Measurements from ENCODE around the gene RAI1. TPM values are rescaled to one million over a fixed set of nuclear protein-coding genes. Genes with fewer than 3 reads are reported as not detected.

The RAI1 gene
- total RNA-seq, 1 donor from 2014 or later = 31.1 TPM

GRCh38 chr17:17860766-17861107 lies 179.5 kb downstream of the RAI1 start:
- no peak for DNase-seq
- Histone ChIP-seq H3K4me1 (peaks cover 27% of the 10 kb centered on the region), H3K9me3 (no peaks in the 10 kb centered on the region), H3K36me3 (no peaks in the 10 kb centered on the region), H3K27me3 (ENCODE audit: low read depth) (no peaks in the 10 kb centered on the region), H3K4me3 (no peak overlapping the region), H3K27ac (no peak overlapping the region)
- intact Hi-C loops (cut with DNase I) = loop anchor here (5.0 kb wide), 1 partner anchor 48 kb away; no protein-coding TSS in a partner anchor
- no peak for TF ChIP-seq CTCF (IDR thresholded peaks at IDR 0.05)
- ATAC-seq = peak; percentile 88

Small RNAs within 50 kb of the gene (microRNA-seq; reads per million reads assigned to microRNA genes)
- gene MIR33B (ENCODE audit: borderline number of aligned reads) (13.1 reads per million, percentile 22 among the genes with 10 or more reads in this experiment), gene MIR6777 (ENCODE audit: borderline number of aligned reads) (not detected)

Other genes with a start within 250 kb of the RAI1 start
- gene MED9, start 204.5 kb upstream of the RAI1 start, total RNA-seq = 14.5 TPM
- 24.6 TPM for gene RASD1, start 185.1 kb upstream of the RAI1 start, total RNA-seq
- 20.1 TPM for gene PEMT, start 89.8 kb upstream of the RAI1 start, total RNA-seq
- gene SREBF1, start 155.5 kb downstream of the RAI1 start, total RNA-seq = 77.2 TPM